Activated naive CD4-positive, alpha-beta T cell treated with anti-CD3 and anti-CD28 coated beads, Interleukin-2, amount 50 U/mL, for 72 hours (primary cell): Measurements from ENCODE around the gene NSUN5. TPM values are rescaled to one million over a fixed set of nuclear protein-coding genes. Genes with fewer than 3 reads are reported as not detected.
"Not testable (repeated sequence)": the region's sequence is repeated elsewhere in the genome, so short reads cannot be mapped to it uniquely, and the experiment has no call there.

ENCODE experiments used
- ATAC-seq, 2 donors: fragments of 150-1000 bp; cut with Tn5 transposase; 2 replicates each; pipeline ENCODE4 v1.10.0; 2021; ENCODE audit warnings: mild to moderate bottlenecking in 2 of 2, moderate library complexity in 2 of 2
- DNase-seq, 2 donors: peaks; one replicate each; pipeline ENCODE4 v3.0.0; 2021 to 2022; ENCODE audit warnings: low spot score in 2 of 2
- H3K27ac Mint-ChIP-seq, 2 donors: one replicate each; pipeline ENCODE4 v1.8.0; 2022; ENCODE audit warnings: mild to moderate bottlenecking in 2 of 2, mixed read lengths in 2 of 2
- H3K36me3 Mint-ChIP-seq, 2 donors: one replicate each; pipeline ENCODE4 v1.8.0; 2022; ENCODE audit warnings: mixed read lengths in 2 of 2
- H3K9me3 Mint-ChIP-seq, 2 donors: one replicate each; pipeline ENCODE4 v1.8.0; 2022; ENCODE audit warnings: mixed read lengths in 2 of 2
- total RNA-seq, 2 donors: library from RNA; stranded (reverse); gene quantifications; one replicate each; pipeline ENCODE4 v1.2.3, GENCODE V29; 2022

The NSUN5 gene
- total RNA-seq, 2 donors from 2014 or later = 47.9 to 75.2 TPM

DNA sequence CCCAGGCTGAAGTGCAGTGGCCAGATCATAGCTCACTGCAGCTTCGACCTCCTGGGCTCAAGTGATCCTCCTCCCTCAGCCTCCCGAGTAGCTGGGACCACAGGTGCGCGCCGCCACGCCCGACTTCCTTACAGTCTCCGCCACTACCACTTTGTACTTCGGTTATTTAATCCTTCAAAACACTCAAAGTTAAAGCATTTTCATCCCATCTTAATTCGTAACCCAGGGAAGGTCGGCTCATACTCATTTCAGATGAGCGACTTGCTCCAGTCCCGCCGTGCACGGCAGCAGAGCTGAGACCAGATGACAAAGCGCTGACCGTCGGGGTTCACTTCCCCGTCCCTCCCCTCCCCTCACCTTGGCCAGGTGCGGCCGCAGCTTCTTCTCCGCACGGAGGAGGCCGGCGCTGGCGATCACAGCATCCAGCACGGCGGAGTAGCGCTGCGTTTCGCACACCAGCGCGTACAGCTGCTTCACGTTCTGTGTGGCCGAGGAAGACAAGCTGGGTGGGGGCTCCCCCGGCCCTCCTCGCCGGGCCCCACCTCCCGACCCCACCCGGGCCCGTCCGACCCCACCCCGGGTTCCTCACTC lies 457 bp downstream of the NSUN5 start:
- no peak for DNase-seq
- Mint-ChIP-seq H3K27ac (peak overlapping the region; percentile 93 to 98), H3K9me3 (peaks cover 0 to 3% of the 10 kb centered on the region in 2 donors), H3K36me3 (peaks cover 28 to 38% of the 10 kb centered on the region in 2 donors)
- ATAC-seq = peak; percentile 53 to 65

DNA sequence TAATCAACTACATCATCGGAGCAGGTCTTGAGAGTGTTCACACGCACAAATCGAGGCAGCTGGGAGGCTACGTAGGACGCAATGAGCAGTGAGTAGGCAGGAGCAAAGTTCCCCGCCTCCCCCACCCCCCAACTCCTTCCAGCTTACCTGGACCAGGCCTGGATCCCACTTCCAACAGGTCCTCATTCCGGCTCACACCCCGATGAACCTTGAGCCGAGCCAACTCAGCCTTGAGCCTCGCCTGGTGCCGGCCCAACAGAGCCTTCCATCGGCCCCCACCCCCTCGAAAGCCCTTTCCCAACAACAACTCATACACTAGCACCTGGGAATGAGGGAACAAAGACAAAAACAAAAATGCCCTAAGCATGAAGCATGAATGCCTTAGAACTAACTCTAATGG lies 1.2 kb downstream of the NSUN5 start:
- H3K9me3 Mint-ChIP-seq = peaks cover 0 to 3% of the 10 kb centered on the region in 2 donors
- H3K36me3 Mint-ChIP-seq = peaks cover 28 to 41% of the 10 kb centered on the region in 2 donors
- no peak for ATAC-seq
- DNase-seq = no peak
- peak overlapping the region; percentile 93 to 96 for H3K27ac Mint-ChIP-seq

DNA sequence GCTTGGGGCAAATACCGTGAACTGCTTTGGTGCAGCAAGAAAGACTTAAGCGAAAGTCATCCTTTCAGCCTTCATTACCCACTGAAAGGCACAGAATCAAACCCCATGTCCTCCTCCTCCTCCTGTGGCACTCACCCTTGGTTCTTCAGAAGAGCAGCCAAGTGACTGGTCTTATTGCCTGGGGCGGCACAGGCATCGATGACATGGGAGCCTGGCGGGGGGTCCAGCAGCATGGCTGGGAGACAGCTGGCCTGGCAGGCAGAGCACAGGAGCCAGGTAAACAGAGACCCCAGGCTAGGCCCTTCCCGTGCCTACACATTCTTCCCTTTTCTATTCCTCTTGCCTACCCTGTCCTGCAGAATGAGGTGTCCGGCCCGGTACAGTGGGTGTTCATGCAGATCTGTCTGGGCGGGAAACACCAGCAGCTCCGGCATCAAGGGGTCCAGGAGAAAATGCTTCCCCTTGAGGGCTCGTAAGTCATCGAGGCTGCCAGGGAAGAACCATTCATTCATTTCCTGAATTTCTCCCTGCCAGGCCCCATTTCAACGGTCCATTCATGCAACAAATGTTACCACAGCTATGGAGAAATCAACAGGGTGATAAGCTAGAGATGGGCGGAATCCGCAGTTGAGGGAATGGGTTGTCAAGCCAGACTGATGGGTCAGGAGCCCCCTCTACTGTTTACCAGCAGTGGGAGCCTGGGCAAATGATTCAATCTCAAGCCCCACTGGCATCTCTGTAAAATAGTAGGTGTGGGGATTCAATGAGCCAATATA lies 3.8 kb downstream of the NSUN5 start:
- not testable (repeated sequence) for ATAC-seq, H3K27ac Mint-ChIP-seq, H3K9me3 Mint-ChIP-seq, DNase-seq
- H3K36me3 Mint-ChIP-seq = peaks cover 28 to 41% of the 10 kb centered on the region in 2 donors

DNA sequence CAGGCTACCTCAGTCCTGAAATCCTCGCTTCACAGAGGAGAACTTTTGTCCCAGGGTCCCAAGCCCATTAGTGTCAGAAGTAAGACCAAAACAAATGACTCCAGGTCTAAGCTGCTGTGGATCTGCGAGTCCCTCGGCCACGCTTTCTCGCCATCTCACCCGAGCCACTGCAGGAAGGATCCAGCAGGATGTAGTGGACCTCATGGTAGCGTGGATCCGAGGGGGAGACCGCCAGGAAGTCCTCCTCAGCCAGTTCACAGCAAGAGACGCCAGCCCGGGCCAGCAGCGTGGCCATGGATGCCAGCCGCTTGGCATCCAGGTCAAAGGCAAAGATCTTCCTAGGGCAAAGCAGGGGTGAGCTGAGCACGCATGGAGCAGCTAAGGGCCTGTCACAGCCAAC lies 4.6 kb downstream of the NSUN5 start:
- Mint-ChIP-seq H3K27ac (no peak overlapping the region), H3K9me3 (no peaks in the 10 kb centered on the region), H3K36me3 (peaks cover 28 to 37% of the 10 kb centered on the region in 2 donors)
- DNase-seq (no peak), ATAC-seq (no peak)

DNA sequence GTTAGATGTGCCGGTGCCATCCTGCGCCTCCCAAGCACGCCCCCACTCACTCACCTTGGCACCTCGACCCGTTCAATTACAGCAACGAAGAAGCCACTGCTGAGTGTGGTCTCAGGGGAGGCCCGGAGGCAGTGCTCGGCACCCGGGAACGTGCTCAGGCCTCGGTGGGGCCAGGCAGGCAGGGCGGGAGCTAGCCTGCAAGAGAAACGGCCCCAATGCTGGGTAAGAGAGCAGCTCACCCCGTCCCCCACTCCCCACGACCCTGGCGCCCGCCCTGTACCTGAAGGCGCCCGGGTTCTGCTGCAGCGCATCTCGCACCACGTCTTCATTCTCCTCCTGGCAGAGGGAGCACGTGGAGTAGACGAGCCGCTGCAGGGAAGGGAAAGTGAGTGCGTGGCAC lies 5.1 kb downstream of the NSUN5 start:
- ATAC-seq = no peak
- Mint-ChIP-seq H3K9me3 (no peaks in the 10 kb centered on the region), H3K27ac (no peak overlapping the region), H3K36me3 (peaks cover 25 to 34% of the 10 kb centered on the region in 2 donors)
- DNase-seq = no peak

DNA sequence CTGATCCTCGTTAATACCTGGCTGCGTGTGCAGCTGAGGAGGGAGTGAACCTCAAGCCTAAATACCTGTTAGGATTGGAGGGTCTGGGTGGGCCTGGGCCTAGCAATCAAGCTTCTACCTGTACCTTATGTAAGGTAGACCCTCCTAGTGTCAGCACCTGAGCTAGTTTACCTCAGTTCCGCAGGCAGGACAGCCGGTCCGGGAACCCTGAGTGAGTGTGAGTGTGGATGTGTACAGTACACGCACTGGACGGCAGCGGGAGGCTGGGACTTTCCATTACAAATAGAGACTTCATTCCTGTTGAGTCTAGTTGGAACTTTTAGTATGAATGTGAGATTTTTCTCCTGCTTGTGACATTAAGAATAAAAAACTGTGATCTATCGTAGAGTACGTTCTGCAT lies 5.8 kb downstream of the NSUN5 start:
- not testable (repeated sequence) for ATAC-seq, H3K27ac Mint-ChIP-seq, H3K9me3 Mint-ChIP-seq, DNase-seq
- peaks cover 18 to 27% of the 10 kb centered on the region in 2 donors for H3K36me3 Mint-ChIP-seq

DNA sequence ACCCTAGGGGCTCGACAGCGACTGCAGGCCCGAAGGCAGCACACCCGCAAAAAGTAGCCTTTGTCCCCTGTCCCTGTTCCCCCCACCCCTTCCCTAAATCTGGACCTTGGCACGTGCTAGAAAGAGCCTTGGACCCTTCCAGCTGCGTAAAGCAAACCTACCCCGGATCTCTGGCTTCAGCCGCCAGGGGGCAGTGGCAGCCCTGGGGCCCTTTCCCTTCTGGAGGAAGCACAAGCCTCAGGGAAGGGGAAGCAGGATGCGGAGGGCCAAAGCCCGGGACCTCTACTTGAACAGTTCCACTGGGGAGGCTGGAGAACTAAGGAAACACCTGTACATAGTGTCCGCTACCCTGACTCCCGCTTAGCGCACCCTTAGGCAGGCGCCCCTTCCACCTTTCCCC lies 7.5 kb downstream of the NSUN5 start:
- H3K27ac Mint-ChIP-seq, DNase-seq, H3K9me3 Mint-ChIP-seq: not testable (repeated sequence)
- H3K36me3 Mint-ChIP-seq = peaks cover 6 to 14% of the 10 kb centered on the region in 2 donors
- ATAC-seq = peak in 1 of 2 donors; percentile 15

DNA sequence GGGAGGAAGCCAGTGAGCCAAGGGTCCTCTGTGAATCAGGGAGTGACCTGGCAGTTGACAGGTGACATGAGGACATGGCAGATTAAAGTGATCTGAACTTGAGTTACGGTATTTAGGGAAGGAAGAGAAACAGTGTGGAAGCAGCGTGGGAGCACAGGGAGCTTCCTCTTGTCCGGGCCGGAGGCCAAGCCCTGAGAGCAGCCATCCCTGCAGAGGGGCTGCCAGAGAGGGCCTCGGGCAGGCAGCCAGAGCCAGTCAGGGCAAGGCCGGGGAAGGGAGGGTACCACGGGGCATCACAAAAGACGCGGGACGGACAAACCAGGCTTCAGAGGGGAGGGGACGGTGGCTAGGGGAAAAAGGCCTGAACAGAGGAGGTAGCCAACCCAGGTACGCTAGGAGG lies 8.8 kb downstream of the NSUN5 start:
- not testable (repeated sequence) for H3K36me3 Mint-ChIP-seq, DNase-seq, H3K27ac Mint-ChIP-seq, H3K9me3 Mint-ChIP-seq
- ATAC-seq = peak in 1 of 2 donors; percentile 19

DNA sequence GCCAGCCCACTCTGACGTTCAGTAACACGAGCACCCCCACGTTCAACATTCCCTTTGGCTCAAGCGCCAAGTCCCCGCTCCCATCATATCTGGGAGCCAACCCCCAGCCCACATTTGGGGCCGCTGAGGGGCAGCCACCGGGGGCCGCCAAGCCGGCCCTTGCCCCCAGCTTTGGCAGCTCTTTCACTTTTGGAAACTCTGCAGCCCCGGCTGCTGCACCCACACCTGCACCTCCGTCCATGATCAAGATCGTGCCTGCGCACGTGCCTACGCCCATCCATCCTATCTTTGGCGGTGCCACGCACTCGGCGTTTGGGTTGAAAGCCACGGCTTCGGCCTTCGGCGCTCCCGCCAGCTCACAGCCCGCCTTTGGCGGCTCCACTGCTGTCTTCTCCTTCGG lies 10.9 kb downstream of the NSUN5 start:
- DNase-seq, H3K36me3 Mint-ChIP-seq, H3K9me3 Mint-ChIP-seq, H3K27ac Mint-ChIP-seq, ATAC-seq: not testable (repeated sequence)

DNA sequence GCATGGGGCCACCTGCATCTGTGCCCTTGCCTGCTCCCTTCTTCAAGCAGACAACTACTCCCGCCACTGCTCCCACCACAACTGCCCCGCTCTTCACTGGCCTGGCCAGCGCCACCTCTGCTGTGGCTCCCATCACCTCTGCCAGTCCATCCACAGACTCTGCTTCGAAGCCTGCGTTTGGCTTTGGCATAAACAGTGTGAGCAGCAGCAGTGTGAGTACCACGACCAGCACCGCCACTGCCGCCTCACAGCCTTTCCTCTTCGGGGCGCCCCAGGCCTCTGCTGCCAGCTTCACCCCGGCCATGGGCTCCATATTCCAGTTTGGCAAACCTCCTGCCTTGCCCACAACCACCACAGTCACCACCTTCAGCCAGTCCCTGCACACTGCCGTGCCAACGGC lies 11.4 kb downstream of the NSUN5 start:
- not testable (repeated sequence) for DNase-seq, H3K36me3 Mint-ChIP-seq, H3K27ac Mint-ChIP-seq, H3K9me3 Mint-ChIP-seq, ATAC-seq

DNA sequence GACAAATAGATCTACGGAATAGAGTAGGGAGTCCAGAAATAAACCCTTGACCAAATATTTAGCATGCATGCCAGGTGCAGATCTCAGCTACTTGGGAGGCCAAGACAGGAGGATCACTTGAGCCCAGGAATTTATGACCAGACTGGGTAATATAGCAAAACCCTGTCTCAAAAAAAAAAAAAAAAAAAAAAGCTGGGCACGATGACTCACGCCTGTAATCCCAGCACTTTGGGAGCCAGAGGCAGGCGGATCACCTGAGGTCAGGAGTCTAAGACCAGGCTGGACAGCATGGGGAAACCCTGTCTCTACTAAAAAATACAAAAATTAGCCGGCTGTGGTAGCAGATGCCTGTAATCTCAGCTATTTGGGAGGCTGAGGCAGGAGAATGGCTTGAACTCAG lies 31.4 kb downstream of the NSUN5 start:
- ATAC-seq, DNase-seq, H3K36me3 Mint-ChIP-seq, H3K9me3 Mint-ChIP-seq, H3K27ac Mint-ChIP-seq: not testable (repeated sequence)

DNA sequence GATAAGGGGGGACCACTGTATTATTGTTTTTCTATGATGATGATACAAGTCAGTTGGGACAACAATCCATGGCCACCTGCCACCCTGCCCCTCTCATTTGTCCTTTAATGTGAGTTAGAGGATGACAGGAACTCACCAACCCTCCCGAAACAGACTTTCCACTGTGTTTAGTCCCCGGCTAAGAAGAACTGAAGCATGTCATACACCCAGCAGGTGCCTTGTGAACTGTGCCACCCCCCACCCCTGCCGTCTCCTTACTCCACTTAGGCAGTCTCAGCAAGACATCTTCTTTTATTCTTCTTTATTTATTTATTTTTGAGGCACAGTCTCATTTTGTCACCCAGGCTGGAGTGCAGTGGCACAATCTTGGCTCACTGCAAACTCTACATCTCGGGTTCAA lies 40.8 kb downstream of the NSUN5 start:
- not testable (repeated sequence) for DNase-seq, H3K27ac Mint-ChIP-seq, H3K9me3 Mint-ChIP-seq, H3K36me3 Mint-ChIP-seq, ATAC-seq

DNA sequence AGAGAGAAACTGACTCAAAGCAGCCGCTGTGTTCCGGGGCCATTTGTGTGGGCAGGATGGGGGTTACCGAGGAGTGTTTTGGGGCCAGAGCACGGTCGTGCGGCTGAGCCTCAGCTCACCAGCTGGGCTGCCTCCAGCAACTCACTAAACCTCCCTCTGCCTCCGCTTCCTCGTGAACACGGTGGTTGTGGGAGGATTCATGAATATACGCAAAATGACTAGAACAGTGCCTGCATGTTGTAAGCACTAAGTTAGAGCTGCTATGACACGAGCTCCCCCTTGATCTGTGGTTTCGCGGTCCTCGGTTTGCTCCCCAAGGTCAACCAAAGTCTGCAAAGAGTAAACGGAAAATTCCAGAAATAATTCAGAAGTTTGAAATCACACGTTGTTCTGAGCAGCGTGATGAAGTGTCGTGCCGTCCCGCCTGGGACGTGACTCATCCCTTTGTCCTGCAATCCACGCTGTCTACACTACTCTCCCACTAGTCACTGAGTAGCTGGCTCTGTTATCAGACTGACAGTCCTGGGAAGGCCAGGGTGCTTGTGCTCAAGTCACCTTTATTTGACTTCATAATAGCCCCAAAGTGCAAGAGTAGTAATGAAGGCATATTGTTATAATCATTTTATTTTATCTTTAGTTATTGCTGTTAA lies 41.8 kb downstream of the NSUN5 start:
- not testable (repeated sequence) for H3K36me3 Mint-ChIP-seq

DNA sequence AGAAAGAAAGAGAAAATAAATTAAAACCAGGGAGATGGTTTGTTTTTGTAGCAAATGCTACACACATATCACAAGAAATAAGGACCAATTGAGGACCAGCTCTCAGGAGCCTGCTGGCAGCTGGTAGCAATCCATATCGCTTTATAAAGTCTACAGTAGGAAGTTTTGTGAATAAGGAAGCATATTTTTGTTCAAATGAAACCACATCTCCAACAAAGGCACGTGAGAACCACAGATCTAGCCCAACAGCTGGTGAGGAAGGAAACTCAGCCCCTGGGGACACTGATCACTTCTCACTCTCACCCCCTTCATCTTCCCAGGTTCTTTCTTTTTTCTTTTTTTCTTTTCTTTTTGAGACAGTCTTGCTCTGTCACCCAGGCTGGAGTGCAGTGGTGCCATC lies 46.2 kb downstream of the NSUN5 start:
- ATAC-seq, H3K9me3 Mint-ChIP-seq, DNase-seq, H3K27ac Mint-ChIP-seq, H3K36me3 Mint-ChIP-seq: not testable (repeated sequence)

More for the DNA sequence above, 41.8 kb downstream of the NSUN5 start:
- not testable (repeated sequence) for H3K9me3 Mint-ChIP-seq, H3K27ac Mint-ChIP-seq, DNase-seq
- peak; percentile 68 to 84 for ATAC-seq
